ENCODE results near the gene RPL37A.

DNA sequence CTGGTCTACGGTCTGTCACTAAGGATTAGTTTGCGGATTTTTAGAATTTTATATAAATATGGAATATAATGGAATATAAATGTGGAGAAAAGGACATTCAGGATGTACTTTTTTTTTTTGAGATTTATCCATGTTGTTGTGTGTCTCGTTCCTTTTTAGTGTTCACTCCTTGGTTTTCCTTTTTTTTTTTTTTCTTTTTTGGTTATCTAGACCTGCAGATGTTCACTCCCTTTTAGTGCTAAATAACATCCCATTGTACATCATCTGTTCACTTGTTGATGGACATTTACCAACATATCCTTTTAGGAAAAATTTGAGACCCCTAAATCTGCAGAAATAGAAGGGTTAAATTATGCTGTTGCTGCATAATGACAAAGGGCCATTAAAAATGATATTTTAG lies 25.5 kb upstream of the RPL37A start:
- TF ChIP-seq, protein P1, sequence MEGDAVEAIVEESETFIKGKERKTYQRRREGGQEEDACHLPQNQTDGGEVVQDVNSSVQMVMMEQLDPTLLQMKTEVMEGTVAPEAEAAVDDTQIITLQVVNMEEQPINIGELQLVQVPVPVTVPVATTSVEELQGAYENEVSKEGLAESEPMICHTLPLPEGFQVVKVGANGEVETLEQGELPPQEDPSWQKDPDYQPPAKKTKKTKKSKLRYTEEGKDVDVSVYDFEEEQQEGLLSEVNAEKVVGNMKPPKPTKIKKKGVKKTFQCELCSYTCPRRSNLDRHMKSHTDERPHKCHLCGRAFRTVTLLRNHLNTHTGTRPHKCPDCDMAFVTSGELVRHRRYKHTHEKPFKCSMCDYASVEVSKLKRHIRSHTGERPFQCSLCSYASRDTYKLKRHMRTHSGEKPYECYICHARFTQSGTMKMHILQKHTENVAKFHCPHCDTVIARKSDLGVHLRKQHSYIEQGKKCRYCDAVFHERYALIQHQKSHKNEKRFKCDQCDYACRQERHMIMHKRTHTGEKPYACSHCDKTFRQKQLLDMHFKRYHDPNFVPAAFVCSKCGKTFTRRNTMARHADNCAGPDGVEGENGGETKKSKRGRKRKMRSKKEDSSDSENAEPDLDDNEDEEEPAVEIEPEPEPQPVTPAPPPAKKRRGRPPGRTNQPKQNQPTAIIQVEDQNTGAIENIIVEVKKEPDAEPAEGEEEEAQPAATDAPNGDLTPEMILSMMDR (IDR thresholded peaks at IDR 0.05) = no peak
- no peak for TF ChIP-seq POLR2A (IDR thresholded peaks at IDR 0.05)
